Activated B cell treated with CpG ODN at 0.5 μM for 24 hours (primary cell): ENCODE measurements around the gene SSTR4. TPM values are rescaled to one million over a fixed set of nuclear protein-coding genes. Genes with fewer than 3 reads are reported as not detected.
"Not testable (repeated sequence)": the region's sequence is repeated elsewhere in the genome, so short reads cannot be mapped to it uniquely, and the experiment has no call there.

Source experiments
- ATAC-seq: fragments of 200-7000 bp; cut with Tn5 transposase; one replicate; pipeline ENCODE4 v1.10.0; 2021; ENCODE audit warnings: low read depth, mild to moderate bottlenecking, moderate library complexity
- CTCF ChIA-PET: fragments of 350-600 bp; sonication (Branson Sonifier 250); formaldehyde crosslinking; loops from one replicate; lab custom pipeline; 2021; ENCODE audit warnings: antibody characterized with exemption; lab: Charles Lee
- POLR2A ChIA-PET: fragments of 350-600 bp; sonication (Branson Sonifier 250); formaldehyde crosslinking; loops from one replicate; lab custom pipeline; 2021; ENCODE audit warnings: antibody characterized with exemption; lab: Charles Lee
- DNase-seq: peaks from one replicate; pipeline ENCODE4 v3.0.0; 2022
- H3K27ac Mint-ChIP-seq: one replicate; pipeline ENCODE4 v1.8.0; 2020; ENCODE audit warnings: mixed read lengths
- H3K27me3 Mint-ChIP-seq: one replicate; pipeline ENCODE4 v1.8.0; 2021; ENCODE audit warnings: mixed read lengths
- H3K36me3 Mint-ChIP-seq: one replicate; pipeline ENCODE4 v1.8.0; 2021; ENCODE audit warnings: low read depth, mixed read lengths
- H3K4me1 Mint-ChIP-seq: one replicate; pipeline ENCODE4 v1.8.0; 2021; ENCODE audit warnings: mixed read lengths
- H3K4me3 Mint-ChIP-seq: one replicate; pipeline ENCODE4 v1.8.0; 2020; ENCODE audit warnings: mild to moderate bottlenecking, mixed read lengths
- H3K9me3 Mint-ChIP-seq: one replicate; pipeline ENCODE4 v1.8.0; 2020; ENCODE audit warnings: mixed read lengths
- intact Hi-C: fragments of 100-400 bp; cut with micrococcal nuclease; formaldehyde crosslinking; loops from one replicate; pipeline ENCODE4 v1.15.1; 2024
- total RNA-seq: library from RNA; stranded (reverse); gene quantifications from 2 replicates; pipeline ENCODE4 v1.2.3, GENCODE V29; 2022
- TF ChIP-seq, protein P1 (sequence below): fragments of 200-600 bp; IDR thresholded peaks from one replicate; pipeline ENCODE4 v1.8.0; 2022; ENCODE audit warnings: antibody characterized with exemption, mild to moderate bottlenecking

SSTR4 gene, protein sequence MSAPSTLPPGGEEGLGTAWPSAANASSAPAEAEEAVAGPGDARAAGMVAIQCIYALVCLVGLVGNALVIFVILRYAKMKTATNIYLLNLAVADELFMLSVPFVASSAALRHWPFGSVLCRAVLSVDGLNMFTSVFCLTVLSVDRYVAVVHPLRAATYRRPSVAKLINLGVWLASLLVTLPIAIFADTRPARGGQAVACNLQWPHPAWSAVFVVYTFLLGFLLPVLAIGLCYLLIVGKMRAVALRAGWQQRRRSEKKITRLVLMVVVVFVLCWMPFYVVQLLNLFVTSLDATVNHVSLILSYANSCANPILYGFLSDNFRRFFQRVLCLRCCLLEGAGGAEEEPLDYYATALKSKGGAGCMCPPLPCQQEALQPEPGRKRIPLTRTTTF
- not detected in 2 replicates for total RNA-seq

DNA sequence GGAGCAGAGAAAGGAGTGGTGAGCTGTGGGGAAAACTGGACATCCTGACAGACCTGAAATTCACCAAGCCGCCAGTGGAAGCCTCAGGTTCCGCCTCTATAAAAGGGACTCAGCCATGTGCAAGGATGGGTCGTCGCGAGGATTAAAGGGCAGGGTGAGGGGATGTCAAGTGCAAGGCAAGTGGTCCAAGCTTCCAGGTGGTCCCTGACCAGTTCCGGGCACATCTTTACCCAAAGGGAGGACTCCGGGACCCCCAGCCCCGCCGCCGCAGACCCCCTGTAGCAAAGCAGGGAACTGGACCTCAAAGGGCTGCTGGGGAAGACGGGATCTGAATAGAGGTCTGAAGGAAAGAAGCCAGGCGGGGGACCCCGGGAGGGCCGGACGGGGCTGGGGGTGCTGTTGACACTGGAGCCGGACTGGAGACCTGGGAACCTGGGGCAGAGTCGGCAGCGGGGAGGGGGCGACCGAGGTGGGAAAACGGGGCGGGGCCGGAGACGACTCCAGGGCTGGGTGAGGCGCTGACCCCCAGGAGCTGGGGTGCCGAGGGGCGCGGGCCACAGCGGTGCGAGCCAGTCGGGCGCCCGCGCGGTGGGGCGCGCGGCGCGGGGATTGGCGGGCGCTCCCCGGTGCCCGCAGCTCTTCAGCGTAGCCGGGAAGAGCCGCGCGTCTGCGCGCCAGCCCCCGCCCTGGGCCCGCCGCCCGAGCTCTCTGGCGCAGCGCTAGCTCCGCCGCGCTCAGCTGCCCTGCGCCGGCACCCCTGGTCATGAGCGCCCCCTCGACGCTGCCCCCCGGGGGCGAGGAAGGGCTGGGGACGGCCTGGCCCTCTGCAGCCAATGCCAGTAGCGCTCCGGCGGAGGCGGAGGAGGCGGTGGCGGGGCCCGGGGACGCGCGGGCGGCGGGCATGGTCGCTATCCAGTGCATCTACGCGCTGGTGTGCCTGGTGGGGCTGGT lies at the start of gene SSTR4:
Gene SSTR4, plus strand, starts transcription at position 592 of the 951 bp plus-strand sequence. Its CDS starts 172 bp downstream, at position 764.
- H3K9me3 Mint-ChIP-seq, result no peaks in the 10 kb centered on the region
- ChIA-PET CTCF (no interaction called here), POLR2A (no interaction called here)
- H3K36me3 Mint-ChIP-seq, result no peaks in the 10 kb centered on the region
- DNase-seq (no peak), ATAC-seq (no peak)
- peaks cover 23% of the 10 kb centered on the region for H3K27me3 Mint-ChIP-seq
- intact Hi-C loops, result no loop called here
- H3K4me1 Mint-ChIP-seq, result no peaks in the 10 kb centered on the region
- H3K4me3 Mint-ChIP-seq, result no peak within 1 kb of the TSS
- TF ChIP-seq, protein P1, sequence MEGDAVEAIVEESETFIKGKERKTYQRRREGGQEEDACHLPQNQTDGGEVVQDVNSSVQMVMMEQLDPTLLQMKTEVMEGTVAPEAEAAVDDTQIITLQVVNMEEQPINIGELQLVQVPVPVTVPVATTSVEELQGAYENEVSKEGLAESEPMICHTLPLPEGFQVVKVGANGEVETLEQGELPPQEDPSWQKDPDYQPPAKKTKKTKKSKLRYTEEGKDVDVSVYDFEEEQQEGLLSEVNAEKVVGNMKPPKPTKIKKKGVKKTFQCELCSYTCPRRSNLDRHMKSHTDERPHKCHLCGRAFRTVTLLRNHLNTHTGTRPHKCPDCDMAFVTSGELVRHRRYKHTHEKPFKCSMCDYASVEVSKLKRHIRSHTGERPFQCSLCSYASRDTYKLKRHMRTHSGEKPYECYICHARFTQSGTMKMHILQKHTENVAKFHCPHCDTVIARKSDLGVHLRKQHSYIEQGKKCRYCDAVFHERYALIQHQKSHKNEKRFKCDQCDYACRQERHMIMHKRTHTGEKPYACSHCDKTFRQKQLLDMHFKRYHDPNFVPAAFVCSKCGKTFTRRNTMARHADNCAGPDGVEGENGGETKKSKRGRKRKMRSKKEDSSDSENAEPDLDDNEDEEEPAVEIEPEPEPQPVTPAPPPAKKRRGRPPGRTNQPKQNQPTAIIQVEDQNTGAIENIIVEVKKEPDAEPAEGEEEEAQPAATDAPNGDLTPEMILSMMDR, result no peak
- no peak within 1 kb of the TSS for H3K27ac Mint-ChIP-seq

DNA sequence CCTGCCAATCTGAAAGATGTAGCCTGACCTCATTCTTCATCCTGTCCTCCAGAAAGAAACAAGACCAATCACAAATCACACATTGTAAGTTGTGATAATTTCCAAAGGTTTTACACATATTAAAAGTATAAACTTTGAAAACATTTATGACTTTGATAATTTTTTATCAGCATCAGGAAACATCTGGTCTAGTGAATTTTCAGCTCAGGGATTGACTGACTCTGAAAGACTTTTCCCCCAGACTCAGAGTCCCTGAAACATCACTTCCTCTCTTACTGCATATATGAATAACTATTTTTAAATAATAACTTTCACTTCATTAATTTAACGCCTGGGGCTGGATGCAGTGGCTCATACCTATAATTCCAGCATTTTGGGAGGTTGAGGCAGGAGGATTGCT lies 48.5 kb upstream of the SSTR4 start:
- Mint-ChIP-seq H3K4me1 (no peaks in the 10 kb centered on the region), H3K27me3 (peaks cover 11% of the 10 kb centered on the region), H3K9me3 (no peaks in the 10 kb centered on the region), H3K36me3 (no peaks in the 10 kb centered on the region), H3K27ac (no peak overlapping the region), H3K4me3 (no peak overlapping the region)
- CTCF ChIA-PET, result no interaction called here
- ATAC-seq, result no peak
- TF ChIP-seq, protein P1, result no peak
- no peak for DNase-seq
- POLR2A ChIA-PET, result no interaction called here
- intact Hi-C loops, result no loop called here

DNA sequence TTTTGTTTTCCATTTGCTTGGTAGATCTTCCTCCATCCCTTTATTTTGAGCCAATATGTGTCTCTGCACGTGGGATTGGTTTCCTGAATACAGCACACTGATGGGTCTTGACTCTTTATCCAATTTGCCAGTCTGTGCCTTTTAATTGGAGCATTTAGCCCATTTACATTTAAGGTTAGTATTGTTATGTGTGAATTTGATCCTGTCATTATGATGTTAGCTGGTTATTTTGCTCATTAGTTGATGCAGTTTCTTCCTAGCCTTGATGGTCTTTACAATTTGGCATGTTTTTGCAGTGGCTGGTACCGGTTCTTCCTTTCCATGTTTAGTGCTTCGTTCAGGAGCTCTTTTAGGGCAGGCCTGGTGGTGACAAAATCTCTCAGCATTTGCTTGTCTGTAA lies 43.7 kb upstream of the SSTR4 start:
- H3K36me3 Mint-ChIP-seq, H3K4me1 Mint-ChIP-seq, H3K9me3 Mint-ChIP-seq, ATAC-seq, H3K27ac Mint-ChIP-seq, DNase-seq, H3K27me3 Mint-ChIP-seq, CTCF ChIA-PET, H3K4me3 Mint-ChIP-seq, POLR2A ChIA-PET: not testable (repeated sequence)
- intact Hi-C loops, result loop anchor here (10.0 kb wide), 1 partner anchor 57 kb away; no protein-coding TSS in a partner anchor

DNA sequence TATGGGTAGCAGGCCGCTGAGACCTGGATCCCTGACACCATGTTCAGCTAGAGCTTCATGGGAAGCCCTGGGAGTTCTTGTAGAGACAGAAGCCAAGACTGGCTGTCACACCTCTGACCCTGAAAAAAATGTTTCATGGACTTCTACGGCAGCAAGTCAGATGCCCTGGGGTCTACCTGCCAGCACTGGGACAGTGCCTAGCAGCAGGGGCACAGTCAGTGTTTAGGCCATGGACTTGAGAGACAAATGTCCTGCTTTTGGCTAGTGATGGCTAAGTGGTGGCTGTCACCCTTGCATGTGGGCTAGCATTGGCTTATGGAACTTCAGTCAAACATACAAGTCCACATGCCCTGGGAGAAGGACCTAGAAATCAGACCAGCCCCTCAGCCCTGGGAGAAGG lies 41.3 kb upstream of the SSTR4 start:
- no peaks in the 10 kb centered on the region for H3K36me3 Mint-ChIP-seq
- ChIA-PET CTCF (no interaction called here), POLR2A (no interaction called here)
- no peaks in the 10 kb centered on the region for H3K4me1 Mint-ChIP-seq
- no peaks in the 10 kb centered on the region for H3K9me3 Mint-ChIP-seq
- intact Hi-C loops, result loop anchor here (10.0 kb wide), 1 partner anchor 59 kb away; no protein-coding TSS in a partner anchor
- DNase-seq, result no peak
- ATAC-seq, result no peak
- no peak overlapping the region for H3K4me3 Mint-ChIP-seq
- no peaks in the 10 kb centered on the region for H3K27me3 Mint-ChIP-seq
- TF ChIP-seq, protein P1, result no peak
- H3K27ac Mint-ChIP-seq, result no peak overlapping the region

DNA sequence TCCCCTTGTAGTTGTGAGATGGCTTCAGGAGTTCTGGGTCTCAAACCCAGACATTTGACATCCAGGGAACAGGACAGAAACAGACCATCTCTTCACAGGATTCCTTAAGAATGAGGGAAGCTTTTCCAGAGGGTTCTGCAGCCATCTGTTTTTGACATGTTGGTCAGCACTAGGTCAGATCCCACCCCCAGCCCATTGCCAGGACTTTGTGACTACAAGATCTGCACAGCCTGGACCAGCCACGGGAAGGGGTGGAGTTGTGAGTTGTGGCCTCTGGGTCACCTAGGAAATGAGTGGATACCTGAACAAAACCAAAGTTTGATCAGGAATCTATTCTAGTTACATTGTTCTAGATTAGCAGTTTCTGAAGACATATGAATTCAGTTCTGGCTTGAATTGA lies 39.2 kb upstream of the SSTR4 start:
- H3K36me3 Mint-ChIP-seq, result no peaks in the 10 kb centered on the region
- ChIA-PET CTCF (no interaction called here), POLR2A (no interaction called here)
- H3K4me3 Mint-ChIP-seq, result no peak overlapping the region
- intact Hi-C loops, result loop anchor here (10.0 kb wide), 1 partner anchor 61 kb away; no protein-coding TSS in a partner anchor
- ATAC-seq (no peak), DNase-seq (no peak)
- no peaks in the 10 kb centered on the region for H3K9me3 Mint-ChIP-seq
- H3K27ac Mint-ChIP-seq, result no peak overlapping the region
- H3K27me3 Mint-ChIP-seq, result no peaks in the 10 kb centered on the region
- H3K4me1 Mint-ChIP-seq, result no peaks in the 10 kb centered on the region
- TF ChIP-seq, protein P1, result no peak
